ENCODE results near the gene LPAR1.

Gene LPAR1

DNA sequence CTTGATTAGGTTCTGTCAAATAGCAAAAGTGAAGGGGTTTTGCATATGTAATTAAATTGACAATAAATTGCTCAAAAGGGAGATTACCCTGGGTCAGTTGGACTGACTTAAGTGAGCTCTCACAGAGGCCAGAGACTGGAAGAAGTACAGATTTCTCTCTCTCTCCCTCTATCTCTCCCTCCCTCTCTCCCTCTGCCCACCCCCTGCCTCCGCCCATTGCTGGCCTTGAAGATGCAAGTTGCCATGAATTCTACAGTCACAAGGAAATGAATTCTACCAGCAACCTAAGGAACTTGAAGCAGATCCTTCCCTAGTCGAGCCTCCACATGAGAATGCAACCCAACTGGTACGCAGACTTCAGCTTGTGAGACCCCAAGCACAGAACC lies 119.2 kb downstream of the LPAR1 start (continued):
- TF ChIP-seq, protein P1, sequence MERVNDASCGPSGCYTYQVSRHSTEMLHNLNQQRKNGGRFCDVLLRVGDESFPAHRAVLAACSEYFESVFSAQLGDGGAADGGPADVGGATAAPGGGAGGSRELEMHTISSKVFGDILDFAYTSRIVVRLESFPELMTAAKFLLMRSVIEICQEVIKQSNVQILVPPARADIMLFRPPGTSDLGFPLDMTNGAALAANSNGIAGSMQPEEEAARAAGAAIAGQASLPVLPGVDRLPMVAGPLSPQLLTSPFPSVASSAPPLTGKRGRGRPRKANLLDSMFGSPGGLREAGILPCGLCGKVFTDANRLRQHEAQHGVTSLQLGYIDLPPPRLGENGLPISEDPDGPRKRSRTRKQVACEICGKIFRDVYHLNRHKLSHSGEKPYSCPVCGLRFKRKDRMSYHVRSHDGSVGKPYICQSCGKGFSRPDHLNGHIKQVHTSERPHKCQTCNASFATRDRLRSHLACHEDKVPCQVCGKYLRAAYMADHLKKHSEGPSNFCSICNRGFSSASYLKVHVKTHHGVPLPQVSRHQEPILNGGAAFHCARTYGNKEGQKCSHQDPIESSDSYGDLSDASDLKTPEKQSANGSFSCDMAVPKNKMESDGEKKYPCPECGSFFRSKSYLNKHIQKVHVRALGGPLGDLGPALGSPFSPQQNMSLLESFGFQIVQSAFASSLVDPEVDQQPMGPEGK (CRISPR knock-in tag; IDR thresholded peaks at IDR 0.05; ENCODE audit: borderline replicate concordance) = no peak
- TF ChIP-seq TOX (CRISPR knock-in tag; IDR thresholded peaks at IDR 0.05; ENCODE audit: borderline replicate concordance) = no peak

DNA sequence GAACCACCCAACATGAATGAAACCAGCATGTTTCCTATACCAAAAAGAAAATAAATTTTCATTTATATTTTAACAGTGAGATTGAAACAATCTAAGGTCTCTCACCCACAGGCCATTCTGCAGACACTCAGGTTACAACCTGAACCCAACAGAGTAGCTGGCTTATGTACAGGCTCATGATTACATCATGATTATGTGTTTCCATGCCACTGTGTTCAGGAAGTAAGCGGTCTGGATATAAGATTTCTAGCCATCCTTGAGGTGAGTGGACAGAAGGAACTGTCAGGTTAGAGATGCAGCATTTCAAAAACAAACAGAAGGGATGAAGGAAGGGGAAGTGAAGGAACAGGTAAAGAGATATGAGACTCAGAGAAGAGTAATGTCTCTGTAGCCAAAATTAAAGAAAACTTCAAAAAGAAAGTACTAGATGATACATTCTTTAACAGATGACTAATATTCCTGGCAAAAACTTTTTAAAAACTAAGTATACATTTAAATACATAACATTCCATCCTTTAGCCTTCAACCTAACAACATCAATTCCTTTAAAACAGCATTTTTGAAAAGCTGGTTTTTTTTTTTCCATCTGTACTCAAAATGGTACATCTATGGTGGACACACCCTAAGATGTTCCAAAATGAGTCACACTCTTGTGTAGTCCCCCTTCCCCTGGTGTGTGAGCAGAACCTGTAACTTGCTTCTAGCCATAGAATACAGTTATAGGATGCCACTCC lies 119.8 kb downstream of the LPAR1 start:
- peak; percentile 87 for ATAC-seq
- no peak for TF ChIP-seq BACH2 (CRISPR knock-in tag; IDR thresholded peaks at IDR 0.05; ENCODE audit: borderline replicate concordance)
- no peak for TF ChIP-seq ZNF565 (CRISPR knock-in tag; conservative IDR thresholded peaks at IDR 0.05; ENCODE audit: low read depth)
- no peak for TF ChIP-seq RARB (CRISPR knock-in tag; IDR thresholded peaks at IDR 0.05)
- TF ChIP-seq, protein P2, sequence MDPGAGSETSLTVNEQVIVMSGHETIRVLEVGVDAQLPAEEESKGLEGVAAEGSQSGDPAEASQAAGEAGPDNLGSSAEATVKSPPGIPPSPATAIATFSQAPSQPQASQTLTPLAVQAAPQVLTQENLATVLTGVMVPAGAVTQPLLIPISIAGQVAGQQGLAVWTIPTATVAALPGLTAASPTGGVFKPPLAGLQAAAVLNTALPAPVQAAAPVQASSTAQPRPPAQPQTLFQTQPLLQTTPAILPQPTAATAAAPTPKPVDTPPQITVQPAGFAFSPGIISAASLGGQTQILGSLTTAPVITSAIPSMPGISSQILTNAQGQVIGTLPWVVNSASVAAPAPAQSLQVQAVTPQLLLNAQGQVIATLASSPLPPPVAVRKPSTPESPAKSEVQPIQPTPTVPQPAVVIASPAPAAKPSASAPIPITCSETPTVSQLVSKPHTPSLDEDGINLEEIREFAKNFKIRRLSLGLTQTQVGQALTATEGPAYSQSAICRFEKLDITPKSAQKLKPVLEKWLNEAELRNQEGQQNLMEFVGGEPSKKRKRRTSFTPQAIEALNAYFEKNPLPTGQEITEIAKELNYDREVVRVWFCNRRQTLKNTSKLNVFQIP (CRISPR knock-in tag; IDR thresholded peaks at IDR 0.05; ENCODE audit: borderline replicate concordance, low read depth) = no peak
- TF ChIP-seq ARNTL (CRISPR knock-in tag; IDR thresholded peaks at IDR 0.05; ENCODE audit: borderline replicate concordance, low read depth) = no peak
- TF ChIP-seq, protein P3, sequence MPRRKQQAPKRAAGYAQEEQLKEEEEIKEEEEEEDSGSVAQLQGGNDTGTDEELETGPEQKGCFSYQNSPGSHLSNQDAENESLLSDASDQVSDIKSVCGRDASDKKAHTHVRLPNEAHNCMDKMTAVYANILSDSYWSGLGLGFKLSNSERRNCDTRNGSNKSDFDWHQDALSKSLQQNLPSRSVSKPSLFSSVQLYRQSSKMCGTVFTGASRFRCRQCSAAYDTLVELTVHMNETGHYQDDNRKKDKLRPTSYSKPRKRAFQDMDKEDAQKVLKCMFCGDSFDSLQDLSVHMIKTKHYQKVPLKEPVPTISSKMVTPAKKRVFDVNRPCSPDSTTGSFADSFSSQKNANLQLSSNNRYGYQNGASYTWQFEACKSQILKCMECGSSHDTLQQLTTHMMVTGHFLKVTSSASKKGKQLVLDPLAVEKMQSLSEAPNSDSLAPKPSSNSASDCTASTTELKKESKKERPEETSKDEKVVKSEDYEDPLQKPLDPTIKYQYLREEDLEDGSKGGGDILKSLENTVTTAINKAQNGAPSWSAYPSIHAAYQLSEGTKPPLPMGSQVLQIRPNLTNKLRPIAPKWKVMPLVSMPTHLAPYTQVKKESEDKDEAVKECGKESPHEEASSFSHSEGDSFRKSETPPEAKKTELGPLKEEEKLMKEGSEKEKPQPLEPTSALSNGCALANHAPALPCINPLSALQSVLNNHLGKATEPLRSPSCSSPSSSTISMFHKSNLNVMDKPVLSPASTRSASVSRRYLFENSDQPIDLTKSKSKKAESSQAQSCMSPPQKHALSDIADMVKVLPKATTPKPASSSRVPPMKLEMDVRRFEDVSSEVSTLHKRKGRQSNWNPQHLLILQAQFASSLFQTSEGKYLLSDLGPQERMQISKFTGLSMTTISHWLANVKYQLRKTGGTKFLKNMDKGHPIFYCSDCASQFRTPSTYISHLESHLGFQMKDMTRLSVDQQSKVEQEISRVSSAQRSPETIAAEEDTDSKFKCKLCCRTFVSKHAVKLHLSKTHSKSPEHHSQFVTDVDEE (CRISPR knock-in tag; IDR thresholded peaks at IDR 0.05) = no peak
- no peak for TF ChIP-seq GLIS3 (CRISPR knock-in tag; IDR thresholded peaks at IDR 0.05)
- TF ChIP-seq TCF4 (CRISPR knock-in tag; IDR thresholded peaks at IDR 0.05; ENCODE audit: borderline replicate concordance) = no peak
- no peak for TF ChIP-seq PPARA (CRISPR knock-in tag; IDR thresholded peaks at IDR 0.05; ENCODE audit: borderline replicate concordance)
- no peak for TF ChIP-seq ISL1 (CRISPR knock-in tag; IDR thresholded peaks at IDR 0.05)

DNA sequence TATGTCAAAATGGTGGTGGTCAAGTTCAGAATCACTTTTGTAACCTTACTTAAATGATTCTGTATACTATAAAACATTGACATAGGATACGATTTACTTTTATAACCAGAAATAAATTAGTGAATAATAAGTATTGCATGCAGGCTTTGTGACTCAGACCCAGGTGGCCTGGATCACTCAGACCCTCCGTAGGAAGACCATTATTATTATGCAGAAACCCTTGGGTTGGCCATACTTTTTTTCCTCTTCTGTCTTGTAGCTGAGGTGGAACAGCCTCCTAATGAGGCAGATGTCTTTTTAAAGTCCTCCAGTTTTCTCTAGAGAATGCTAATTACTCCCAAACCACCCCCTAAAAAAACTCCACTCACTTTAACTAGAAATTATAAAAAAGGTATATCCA lies 121.9 kb downstream of the LPAR1 start:
- ATAC-seq = no peak
- TF ChIP-seq, protein P4, sequence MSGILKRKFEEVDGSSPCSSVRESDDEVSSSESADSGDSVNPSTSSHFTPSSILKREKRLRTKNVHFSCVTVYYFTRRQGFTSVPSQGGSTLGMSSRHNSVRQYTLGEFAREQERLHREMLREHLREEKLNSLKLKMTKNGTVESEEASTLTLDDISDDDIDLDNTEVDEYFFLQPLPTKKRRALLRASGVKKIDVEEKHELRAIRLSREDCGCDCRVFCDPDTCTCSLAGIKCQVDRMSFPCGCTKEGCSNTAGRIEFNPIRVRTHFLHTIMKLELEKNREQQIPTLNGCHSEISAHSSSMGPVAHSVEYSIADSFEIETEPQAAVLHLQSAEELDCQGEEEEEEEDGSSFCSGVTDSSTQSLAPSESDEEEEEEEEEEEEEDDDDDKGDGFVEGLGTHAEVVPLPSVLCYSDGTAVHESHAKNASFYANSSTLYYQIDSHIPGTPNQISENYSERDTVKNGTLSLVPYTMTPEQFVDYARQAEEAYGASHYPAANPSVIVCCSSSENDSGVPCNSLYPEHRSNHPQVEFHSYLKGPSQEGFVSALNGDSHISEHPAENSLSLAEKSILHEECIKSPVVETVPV (CRISPR knock-in tag; IDR thresholded peaks at IDR 0.05) = no peak
- TF ChIP-seq SNAI2 (CRISPR knock-in tag; IDR thresholded peaks at IDR 0.05) (no peak), BACH2 (CRISPR knock-in tag; IDR thresholded peaks at IDR 0.05; ENCODE audit: borderline replicate concordance) (no peak), ZNF565 (CRISPR knock-in tag; conservative IDR thresholded peaks at IDR 0.05; ENCODE audit: low read depth) (no peak), ZFP3 (CRISPR knock-in tag; IDR thresholded peaks at IDR 0.05) (no peak), CSDC2 (CRISPR knock-in tag; IDR thresholded peaks at IDR 0.05) (no peak), RARB (CRISPR knock-in tag; IDR thresholded peaks at IDR 0.05) (no peak), ZNF70 (CRISPR knock-in tag; IDR thresholded peaks at IDR 0.05) (no peak)
- TF ChIP-seq, protein P3 (CRISPR knock-in tag; IDR thresholded peaks at IDR 0.05) = no peak
- TF ChIP-seq, protein P2 (CRISPR knock-in tag; IDR thresholded peaks at IDR 0.05; ENCODE audit: borderline replicate concordance, low read depth) = no peak
